ENCODE measurements around the gene DNMBP. TPM values are rescaled to one million over a fixed set of nuclear protein-coding genes. Genes with fewer than 3 reads are reported as not detected.

Gene DNMBP
- total and polyA plus RNA-seq, 11 donors, result 3.9 to 11.5 (median 6.6) TPM

DNA sequence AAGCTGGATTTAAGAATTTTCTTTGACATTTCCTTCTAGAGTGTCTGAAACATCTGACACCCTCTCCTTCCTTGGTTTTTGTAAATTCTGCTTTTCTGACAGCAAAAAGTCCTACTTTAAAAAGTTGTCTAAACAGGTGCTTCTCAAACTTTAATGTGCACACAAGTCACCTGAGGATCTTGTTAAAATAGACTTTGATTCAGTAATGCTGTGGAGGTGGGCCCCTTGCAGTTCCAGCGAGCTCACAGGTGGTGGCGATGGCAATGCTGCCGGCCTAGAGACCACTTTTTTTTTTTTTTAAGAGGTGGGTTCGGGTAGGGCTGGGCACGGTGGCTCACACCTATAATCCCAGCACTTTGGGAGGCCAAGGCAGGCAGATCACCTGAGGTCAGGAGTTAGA, 150.2 kb downstream of the DNMBP start:
- TF ChIP-seq POLR2A (IDR thresholded peaks at IDR 0.05), result no peak
- TF ChIP-seq, protein P1, sequence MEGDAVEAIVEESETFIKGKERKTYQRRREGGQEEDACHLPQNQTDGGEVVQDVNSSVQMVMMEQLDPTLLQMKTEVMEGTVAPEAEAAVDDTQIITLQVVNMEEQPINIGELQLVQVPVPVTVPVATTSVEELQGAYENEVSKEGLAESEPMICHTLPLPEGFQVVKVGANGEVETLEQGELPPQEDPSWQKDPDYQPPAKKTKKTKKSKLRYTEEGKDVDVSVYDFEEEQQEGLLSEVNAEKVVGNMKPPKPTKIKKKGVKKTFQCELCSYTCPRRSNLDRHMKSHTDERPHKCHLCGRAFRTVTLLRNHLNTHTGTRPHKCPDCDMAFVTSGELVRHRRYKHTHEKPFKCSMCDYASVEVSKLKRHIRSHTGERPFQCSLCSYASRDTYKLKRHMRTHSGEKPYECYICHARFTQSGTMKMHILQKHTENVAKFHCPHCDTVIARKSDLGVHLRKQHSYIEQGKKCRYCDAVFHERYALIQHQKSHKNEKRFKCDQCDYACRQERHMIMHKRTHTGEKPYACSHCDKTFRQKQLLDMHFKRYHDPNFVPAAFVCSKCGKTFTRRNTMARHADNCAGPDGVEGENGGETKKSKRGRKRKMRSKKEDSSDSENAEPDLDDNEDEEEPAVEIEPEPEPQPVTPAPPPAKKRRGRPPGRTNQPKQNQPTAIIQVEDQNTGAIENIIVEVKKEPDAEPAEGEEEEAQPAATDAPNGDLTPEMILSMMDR (IDR thresholded peaks at IDR 0.05), result peak in 2 of 12 donors; percentile 13 to 21
- ATAC-seq, result no peak
- WGBS, 4 donors, result 32 to 50% (median 34%) methylated on average over 5 of the region's 5 CpGs

DNA sequence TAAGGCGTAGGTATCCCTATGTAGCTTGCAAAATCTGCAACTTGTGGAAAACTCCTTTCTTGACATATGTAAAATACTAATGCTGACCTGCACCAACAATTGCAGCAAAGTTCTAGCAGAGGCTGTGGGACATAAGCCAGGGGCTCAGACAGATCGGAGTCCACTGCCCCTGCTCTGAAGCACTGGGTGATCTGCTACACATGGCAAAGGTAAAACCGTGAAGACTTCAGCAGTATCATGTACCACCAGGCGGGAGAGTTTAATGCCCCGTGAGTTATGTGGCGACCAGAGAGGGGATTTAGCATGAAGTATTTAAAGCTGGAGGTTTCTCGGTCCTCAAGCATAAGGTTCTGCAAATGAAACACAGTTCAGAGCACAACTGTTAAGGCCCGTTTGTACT, 150.9 kb downstream of the DNMBP start:
- Histone ChIP-seq H3K27me3 (no peaks in the 10 kb centered on the region), H3K4me3 (no peak overlapping the region), H3K27ac (no peak overlapping the region), H3K4me1 (no peaks in the 10 kb centered on the region), H3K36me3 (no peaks in the 10 kb centered on the region), H3K9me3 (no peaks in the 10 kb centered on the region)
- intact Hi-C loops (cut with DNase I), result loop anchor here in 3 of 10 donors (10.0 kb wide), 2 partner anchors 46 to 156 kb away; no protein-coding TSS in a partner anchor
- DNase-seq (no peak), ATAC-seq (no peak)
- 83 to 94% (median 88%) methylated on average over 8 of the region's 8 CpGs for WGBS, 4 donors
- TF ChIP-seq, protein P1 (IDR thresholded peaks at IDR 0.05), result no peak
- TF ChIP-seq POLR2A (IDR thresholded peaks at IDR 0.05), result no peak

More for the DNA sequence above, 150.2 kb downstream of the DNMBP start:
- Histone ChIP-seq H3K27ac (no peak overlapping the region), H3K9me3 (no peaks in the 10 kb centered on the region), H3K36me3 (no peaks in the 10 kb centered on the region), H3K4me3 (no peak overlapping the region), H3K27me3 (no peaks in the 10 kb centered on the region), H3K4me1 (no peaks in the 10 kb centered on the region)
- intact Hi-C loops (cut with DNase I), result loop anchor here in 3 of 10 donors (10.0 kb wide), 2 partner anchors 45 to 155 kb away; no protein-coding TSS in a partner anchor
- DNase-seq, result no peak

DNA sequence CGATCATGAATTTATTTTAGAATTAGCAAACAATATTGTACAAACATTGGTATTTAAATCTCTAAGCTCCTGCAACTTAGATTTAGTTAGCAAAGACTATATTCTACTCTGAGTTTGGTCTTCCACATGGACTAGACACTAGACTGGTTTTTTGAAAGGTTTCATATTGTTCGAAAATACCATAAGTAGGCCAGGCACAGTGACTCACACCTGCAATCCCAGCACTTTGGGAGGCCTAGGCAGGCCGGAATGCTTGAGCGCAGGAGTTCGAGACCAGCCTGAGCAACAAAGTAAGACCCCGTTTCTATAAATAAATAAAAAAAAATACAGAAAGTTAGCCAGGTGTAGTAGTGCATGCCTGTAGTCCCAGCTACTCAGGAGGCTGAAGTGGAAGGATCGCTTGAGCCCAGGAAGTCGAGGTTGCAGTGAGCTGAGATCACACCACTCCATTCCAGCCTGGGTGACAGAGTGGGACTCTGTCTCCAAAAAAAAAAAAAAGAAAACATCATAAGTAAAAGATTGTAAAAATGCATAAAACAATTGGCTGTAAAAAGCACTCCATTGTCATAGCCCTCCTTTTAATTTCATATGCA, 154.2 kb downstream of the DNMBP start:
- H3K27ac ChIP-seq, result no peak overlapping the region
- intact Hi-C loops (cut with DNase I), result loop anchor here in 4 of 10 donors (2.0 to 10.0 kb wide), 4 partner anchors 49 to 191 kb away; no protein-coding TSS in a partner anchor
- H3K4me3 ChIP-seq, result no peak overlapping the region
- no peak for DNase-seq
- WGBS, 4 donors, result 90 to 95% (median 93%) methylated on average over 8 of the region's 8 CpGs
- no peaks in the 10 kb centered on the region for H3K36me3 ChIP-seq
- no peaks in the 10 kb centered on the region for H3K27me3 ChIP-seq
- peaks cover 0 to 3% (median 0%) of the 10 kb centered on the region in 12 donors for H3K9me3 ChIP-seq
- no peaks in the 10 kb centered on the region for H3K4me1 ChIP-seq
- no peak for ATAC-seq
- no peak for TF ChIP-seq POLR2A (IDR thresholded peaks at IDR 0.05)
- TF ChIP-seq, protein P1 (IDR thresholded peaks at IDR 0.05), result no peak

DNA sequence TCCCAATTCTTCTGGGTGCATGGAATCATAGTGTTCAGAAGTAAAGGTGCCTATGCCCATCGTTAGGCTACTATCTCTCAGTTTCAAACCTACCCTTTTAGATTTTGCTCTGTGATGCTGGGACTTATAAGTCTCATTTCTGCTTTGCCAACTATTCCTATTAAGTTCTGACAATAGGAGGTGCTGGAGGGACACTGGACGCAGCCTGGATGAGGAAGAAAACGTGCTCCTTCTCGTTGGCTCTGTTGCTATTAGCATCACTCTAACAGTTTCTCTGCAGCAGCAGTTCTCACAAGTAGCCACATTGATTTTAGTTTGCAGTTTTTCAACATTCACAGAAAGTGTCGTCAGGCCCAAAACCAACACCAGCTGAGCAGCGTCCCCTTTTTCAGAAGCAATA, 154.9 kb downstream of the DNMBP start:
- peaks cover 0 to 3% (median 0%) of the 10 kb centered on the region in 12 donors for H3K9me3 ChIP-seq
- H3K4me1 ChIP-seq, result no peaks in the 10 kb centered on the region
- peak in 3 of 4 donors; percentile 62 to 75 (median 73) for ATAC-seq
- no peak overlapping the region for H3K27ac ChIP-seq
- no peaks in the 10 kb centered on the region for H3K27me3 ChIP-seq
- WGBS, 4 donors, result 36 to 46% (median 38%) methylated on average over 6 of the region's 6 CpGs
- peak in 1 of 5 donors; percentile 20 for DNase-seq
- no peaks in the 10 kb centered on the region for H3K36me3 ChIP-seq
- intact Hi-C loops (cut with DNase I), result loop anchor here in 4 of 10 donors (2.0 to 10.0 kb wide), 4 partner anchors 50 to 192 kb away; no protein-coding TSS in a partner anchor
- TF ChIP-seq, protein P1 (IDR thresholded peaks at IDR 0.05), result peak; percentile 5 to 67 (median 48)
- TF ChIP-seq POLR2A (IDR thresholded peaks at IDR 0.05), result no peak
- no peak overlapping the region for H3K4me3 ChIP-seq
